Ecto neural progenitor cell (in vitro differentiated cells): ENCODE data around the gene LMOD3.

Experiments
- DNase-seq: peaks from one replicate; pipeline ENCODE4 v3.0.0-alpha.2; 2018; ENCODE audit warnings: low spot score

LMOD3 gene

GRCh38 chr3:69121950-69122349, 445 bp downstream of the LMOD3 start:
- no peak for DNase-seq

- DNase-seq: no peak
These were observed 882 bp downstream of the LMOD3 start for GRCh38 chr3:69121513-69121912.

GRCh38 chr3:69120879-69121464, 1.4 kb downstream of the LMOD3 start:
- DNase-seq: peak; percentile 77

GRCh38 chr3:69119681-69120080, 2.7 kb downstream of the LMOD3 start:
- no peak for DNase-seq

- DNase-seq: no peak
These were observed 3.3 kb downstream of the LMOD3 start for GRCh38 chr3:69119138-69119537.

GRCh38 chr3:69118555-69118954, 3.8 kb downstream of the LMOD3 start:
- DNase-seq: no peak

GRCh38 chr3:69116897-69117296, 5.5 kb downstream of the LMOD3 start:
- no peak for DNase-seq

GRCh38 chr3:69116162-69116561, 6.2 kb downstream of the LMOD3 start:
- no peak for DNase-seq

GRCh38 chr3:69115731-69116130, 6.7 kb downstream of the LMOD3 start:
- DNase-seq: no peak

- DNase-seq: no peak
These were observed 8.9 kb downstream of the LMOD3 start for GRCh38 chr3:69113536-69113935.

GRCh38 chr3:69110941-69111546, 11.4 kb downstream of the LMOD3 start:
- no peak for DNase-seq

GRCh38 chr3:69108811-69109210, 13.6 kb downstream of the LMOD3 start:
- no peak for DNase-seq

GRCh38 chr3:69107841-69108240, 14.6 kb downstream of the LMOD3 start:
- DNase-seq: no peak

- no peak for DNase-seq
These were observed 17.1 kb downstream of the LMOD3 start for GRCh38 chr3:69105320-69105719.

GRCh38 chr3:69104586-69104985, 17.8 kb downstream of the LMOD3 start:
- DNase-seq: no peak

GRCh38 chr3:69103123-69103522, 19.3 kb downstream of the LMOD3 start:
- no peak for DNase-seq

- no peak for DNase-seq
These were observed 20.0 kb downstream of the LMOD3 start for GRCh38 chr3:69102384-69102783.

- DNase-seq: no peak
These were observed 22.8 kb downstream of the LMOD3 start for GRCh38 chr3:69099576-69099975.

GRCh38 chr3:69097407-69098086, 24.8 kb downstream of the LMOD3 start:
- no peak for DNase-seq

GRCh38 chr3:69096299-69096698, 26.1 kb downstream of the LMOD3 start:
- no peak for DNase-seq

- no peak for DNase-seq
These were observed 26.8 kb downstream of the LMOD3 start for GRCh38 chr3:69095636-69096035.

- no peak for DNase-seq
These were observed 27.8 kb downstream of the LMOD3 start for GRCh38 chr3:69094467-69095205.

- DNase-seq: no peak
These were observed 30.3 kb downstream of the LMOD3 start for GRCh38 chr3:69092030-69092516.
